GM12872 (cell line): ENCODE data around the gene CNNM2.

Experiments
- TF ChIP-seq, protein P1 (sequence below): IDR thresholded peaks from 3 replicates; pipeline ENCODE4 v1.5.1; 2011; ENCODE audit warnings: low read depth, mild to moderate bottlenecking, low read length, moderate library complexity; ENCODE audit not compliant: insufficient read depth

Gene CNNM2

DNA sequence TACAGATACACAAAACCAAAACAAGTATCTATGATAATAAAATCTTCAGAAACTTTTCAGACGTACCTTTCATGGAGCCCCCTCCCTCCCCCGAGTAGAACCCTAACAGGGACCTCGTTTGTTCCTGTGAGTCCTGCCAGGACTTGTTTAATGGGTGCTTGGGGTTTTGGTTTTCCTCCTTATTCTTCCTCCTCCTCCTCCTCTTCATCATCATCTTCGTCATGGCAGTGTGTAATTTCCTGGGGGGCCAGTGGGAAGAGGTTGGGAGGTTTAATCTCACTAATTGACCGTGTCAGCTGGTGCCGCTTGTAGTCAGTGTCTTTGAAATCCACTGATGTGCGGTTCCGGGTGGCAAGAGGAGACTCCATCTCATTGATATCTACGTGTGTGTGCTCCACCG lies 171.4 kb downstream of the CNNM2 start:
- TF ChIP-seq, protein P1, sequence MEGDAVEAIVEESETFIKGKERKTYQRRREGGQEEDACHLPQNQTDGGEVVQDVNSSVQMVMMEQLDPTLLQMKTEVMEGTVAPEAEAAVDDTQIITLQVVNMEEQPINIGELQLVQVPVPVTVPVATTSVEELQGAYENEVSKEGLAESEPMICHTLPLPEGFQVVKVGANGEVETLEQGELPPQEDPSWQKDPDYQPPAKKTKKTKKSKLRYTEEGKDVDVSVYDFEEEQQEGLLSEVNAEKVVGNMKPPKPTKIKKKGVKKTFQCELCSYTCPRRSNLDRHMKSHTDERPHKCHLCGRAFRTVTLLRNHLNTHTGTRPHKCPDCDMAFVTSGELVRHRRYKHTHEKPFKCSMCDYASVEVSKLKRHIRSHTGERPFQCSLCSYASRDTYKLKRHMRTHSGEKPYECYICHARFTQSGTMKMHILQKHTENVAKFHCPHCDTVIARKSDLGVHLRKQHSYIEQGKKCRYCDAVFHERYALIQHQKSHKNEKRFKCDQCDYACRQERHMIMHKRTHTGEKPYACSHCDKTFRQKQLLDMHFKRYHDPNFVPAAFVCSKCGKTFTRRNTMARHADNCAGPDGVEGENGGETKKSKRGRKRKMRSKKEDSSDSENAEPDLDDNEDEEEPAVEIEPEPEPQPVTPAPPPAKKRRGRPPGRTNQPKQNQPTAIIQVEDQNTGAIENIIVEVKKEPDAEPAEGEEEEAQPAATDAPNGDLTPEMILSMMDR = no peak

DNA sequence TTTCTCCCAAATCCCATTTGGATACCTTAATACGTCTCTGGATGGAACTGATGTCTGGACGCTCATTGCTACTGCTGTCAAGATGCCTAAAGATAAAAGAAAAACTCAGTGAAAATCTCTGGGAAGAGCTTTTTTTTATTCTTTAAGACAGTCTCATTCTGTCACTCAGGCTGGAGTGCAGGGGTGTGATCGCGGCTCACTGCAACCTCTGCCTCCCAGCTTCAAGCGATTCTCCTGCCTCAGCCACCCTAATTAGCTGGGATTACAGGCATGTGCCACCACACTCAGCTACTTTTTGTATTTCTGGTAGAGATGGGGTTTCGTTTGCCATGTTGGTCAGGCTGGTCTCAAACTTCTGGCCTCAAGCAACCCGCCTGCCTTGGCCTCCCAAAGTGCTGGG lies 172.8 kb downstream of the CNNM2 start:
- TF ChIP-seq, protein P1 = no peak

DNA sequence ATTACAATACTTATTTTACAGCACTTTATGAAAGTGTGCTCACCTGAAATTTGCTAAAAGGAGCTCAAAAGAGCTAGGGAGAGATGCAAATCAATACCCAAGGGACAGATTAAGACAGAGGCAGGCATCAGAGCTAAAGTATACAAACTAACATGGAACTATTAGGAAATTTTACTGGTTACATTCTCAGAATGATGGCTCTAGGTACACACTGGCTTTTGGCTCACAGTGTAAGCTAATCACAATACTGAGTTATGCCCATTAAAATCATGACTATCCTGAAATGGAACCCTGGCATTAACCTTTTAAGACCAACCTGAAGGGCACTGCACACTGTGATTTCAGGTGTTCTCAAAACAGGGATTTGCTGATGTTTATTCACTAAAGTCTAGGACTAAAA lies 176.9 kb downstream of the CNNM2 start:
- TF ChIP-seq, protein P1 = no peak

DNA sequence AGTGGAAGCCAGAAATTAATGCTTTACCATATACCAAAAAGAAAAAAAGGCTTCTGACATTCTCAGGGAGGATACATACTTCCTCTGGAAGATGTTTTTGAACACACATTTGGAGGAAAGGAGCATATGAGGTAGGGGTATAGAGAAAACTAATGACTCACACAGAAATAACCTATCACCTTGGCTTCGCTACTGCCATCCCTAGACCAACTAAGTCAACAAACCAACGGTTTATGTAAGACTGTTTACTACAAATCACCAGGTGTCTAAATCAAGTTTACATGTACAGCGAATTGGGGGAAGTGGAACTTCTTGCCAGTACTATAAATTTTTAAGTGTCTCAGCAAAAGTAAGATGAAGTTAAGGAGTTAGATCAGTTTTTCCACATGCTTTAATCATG lies 178.0 kb downstream of the CNNM2 start:
- TF ChIP-seq, protein P1 = no peak

DNA sequence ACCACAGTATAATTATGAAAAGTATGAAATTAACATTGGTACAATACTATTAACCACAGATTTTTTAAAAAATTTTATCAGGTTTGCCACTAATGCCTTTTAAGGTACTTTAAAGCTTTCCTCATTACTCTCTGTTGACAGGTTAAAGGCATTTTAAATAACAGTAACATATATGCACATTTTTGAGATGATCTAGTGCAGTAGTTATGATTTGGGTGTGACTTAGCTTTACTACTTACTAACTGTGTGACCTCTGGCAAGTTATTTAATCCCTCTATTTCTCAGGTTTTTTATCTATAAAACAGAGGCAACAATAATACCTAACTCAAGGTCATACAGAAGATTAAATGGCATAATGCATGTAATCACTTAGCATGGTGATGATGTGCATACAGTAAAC lies 180.1 kb downstream of the CNNM2 start:
- TF ChIP-seq, protein P1 = no peak

DNA sequence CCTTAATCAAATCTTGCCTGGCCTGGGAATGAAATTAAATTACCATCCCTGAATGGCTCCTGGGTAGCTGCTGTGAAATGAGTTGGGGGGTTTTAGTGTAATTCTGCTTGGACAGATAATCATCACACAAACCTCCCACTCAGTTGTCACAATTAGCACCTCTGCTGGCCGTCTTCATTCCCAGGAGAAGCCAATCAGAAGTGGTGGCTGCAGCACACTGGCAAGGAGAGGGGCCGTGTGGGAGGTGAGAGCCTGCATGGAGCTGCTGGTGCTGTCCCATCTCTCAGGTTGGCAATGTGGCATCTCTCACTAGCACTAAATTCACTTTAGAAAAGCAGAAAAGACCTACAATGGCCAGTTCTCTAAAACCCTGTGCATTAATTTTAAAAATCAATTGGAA lies 182.5 kb downstream of the CNNM2 start:
- TF ChIP-seq, protein P1 = no peak

DNA sequence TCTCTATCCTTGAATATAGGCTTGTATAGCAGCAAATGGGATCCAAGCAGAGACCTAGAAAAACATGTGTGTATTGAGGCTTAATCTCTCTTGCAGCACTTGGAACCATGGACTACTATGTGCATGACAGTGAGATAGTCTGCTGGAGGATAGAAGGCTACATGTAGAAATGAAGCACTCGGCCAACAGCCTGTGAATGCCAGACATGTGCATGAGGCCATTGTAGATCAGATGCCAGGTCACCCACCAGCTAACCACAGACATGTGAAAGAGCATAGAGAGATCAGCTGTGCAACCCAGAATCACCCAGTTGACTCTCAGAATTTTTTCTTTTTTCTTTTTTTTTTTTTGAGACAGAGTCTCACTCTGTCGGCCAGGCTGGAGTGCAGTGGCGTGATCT lies 184.1 kb downstream of the CNNM2 start:
- TF ChIP-seq, protein P1 = no peak

DNA sequence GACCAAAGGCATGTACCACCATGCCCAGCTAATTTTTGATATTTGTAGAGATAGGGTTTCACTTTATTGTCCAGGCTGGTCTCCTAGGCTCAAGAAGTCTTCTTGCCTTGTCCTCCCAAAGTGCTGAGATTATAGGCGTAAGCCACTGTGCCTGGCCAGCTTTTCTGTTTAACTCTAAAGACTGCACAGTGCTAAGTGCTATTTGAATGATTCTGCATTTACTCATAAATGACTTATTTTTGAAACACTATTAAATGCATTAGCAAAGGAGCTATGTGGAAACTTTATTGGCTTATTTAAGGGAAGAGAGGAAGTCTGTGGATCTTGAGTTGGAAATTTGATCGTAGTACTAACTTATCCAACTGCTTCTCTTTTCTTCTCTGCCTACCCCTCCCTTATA lies 185.9 kb downstream of the CNNM2 start:
- TF ChIP-seq, protein P1 = no peak
